ENCODE results near the gene LRCH2. TPM values are rescaled to one million over a fixed set of nuclear protein-coding genes. Genes with fewer than 3 reads are reported as not detected.

LRCH2 gene
- total and polyA plus RNA-seq, 5 donors from 2014 or later, result not detected

DNA sequence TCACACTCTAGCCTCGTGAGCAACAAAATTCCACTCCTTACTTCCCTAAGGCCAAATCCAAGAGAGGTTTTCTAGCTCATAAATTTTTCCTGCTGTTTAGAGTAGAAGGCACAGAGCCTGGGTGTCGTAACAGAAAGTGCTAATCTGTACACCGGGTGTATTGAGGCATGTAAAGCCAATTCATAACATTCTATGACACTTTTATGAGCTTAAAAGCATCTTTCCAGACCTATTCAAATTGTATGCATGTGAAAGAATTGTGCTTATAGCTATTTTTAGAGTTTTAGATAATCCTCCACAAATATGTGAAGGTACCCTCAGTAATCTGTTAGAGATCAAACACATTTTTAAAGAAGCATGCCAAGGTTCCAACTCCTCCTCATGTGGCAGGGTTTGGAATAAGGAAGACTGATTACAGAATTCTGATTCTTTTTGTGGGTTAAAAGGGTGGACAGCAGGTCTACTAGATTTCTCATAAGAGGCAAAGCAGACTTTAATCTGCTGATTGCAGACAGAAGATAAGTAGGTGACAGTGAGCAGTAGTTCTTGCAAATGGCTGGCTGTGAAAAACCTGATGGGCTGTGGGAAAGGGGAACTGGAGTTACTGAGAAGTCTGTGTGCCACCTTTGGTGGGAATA is 25.5 kb upstream of the LRCH2 start:
- Histone ChIP-seq H3K4me1 (ENCODE audit: control insufficient read depth, insufficient read depth, low read length, poor library complexity, severe bottlenecking) (no peaks in the 10 kb centered on the region), H3K4me3 (ENCODE audit: low read depth, low read length) (no peak overlapping the region), H3K27ac (ENCODE audit: insufficient read depth, low read length, poor library complexity, severe bottlenecking) (no peak overlapping the region), H3K27me3 (ENCODE audit: control insufficient read depth, insufficient read depth, low read length) (no peaks in the 10 kb centered on the region), H3K9me3 (ENCODE audit: control insufficient read depth in 2 of 2, low read length in 2 of 2) (no peaks in the 10 kb centered on the region), H3K36me3 (ENCODE audit: control insufficient read depth, insufficient read depth, low read length) (no peaks in the 10 kb centered on the region)
- Mint-ChIP-seq H3K9me3 (peaks cover 0 to 6% (median 0%) of the 10 kb centered on the region in 7 donors), H3K4me1 (no peaks in the 10 kb centered on the region), H3K27me3 (no peaks in the 10 kb centered on the region), H3K4me3 (no peak overlapping the region), H3K27ac (no peak overlapping the region), H3K36me3 (no peaks in the 10 kb centered on the region)
- ATAC-seq (ENCODE audit: low read depth in 2 of 2) (no peak), DNase-seq (no peak)

DNA sequence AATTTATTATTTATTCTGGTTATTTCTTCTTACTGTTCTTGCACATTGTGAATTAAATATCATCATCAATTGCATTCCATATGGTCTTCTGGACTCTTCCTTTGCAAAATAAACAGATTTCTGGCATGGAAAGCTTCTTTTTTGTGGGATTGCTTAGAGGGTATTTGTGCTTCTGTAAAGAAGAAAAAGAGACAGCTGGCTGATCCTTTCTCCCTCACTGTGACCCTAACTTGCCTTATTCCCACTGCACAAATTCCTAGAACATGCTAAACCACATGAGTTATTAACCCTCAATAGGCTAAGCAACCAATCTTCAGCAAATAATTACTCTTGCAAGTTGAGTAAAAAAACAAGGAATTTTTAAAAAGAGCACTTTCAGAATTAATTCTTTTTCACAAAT is 23.8 kb upstream of the LRCH2 start:
- Mint-ChIP-seq H3K27me3 (no peaks in the 10 kb centered on the region), H3K4me1 (no peaks in the 10 kb centered on the region), H3K27ac (no peak overlapping the region), H3K36me3 (no peaks in the 10 kb centered on the region), H3K4me3 (no peak overlapping the region), H3K9me3 (peaks cover 0 to 6% (median 0%) of the 10 kb centered on the region in 7 donors)
- Histone ChIP-seq H3K9me3 (ENCODE audit: control insufficient read depth in 2 of 2, low read length in 2 of 2) (no peaks in the 10 kb centered on the region), H3K27ac (ENCODE audit: insufficient read depth, low read length, poor library complexity, severe bottlenecking) (no peak overlapping the region), H3K27me3 (ENCODE audit: control insufficient read depth, insufficient read depth, low read length) (no peaks in the 10 kb centered on the region), H3K4me1 (ENCODE audit: control insufficient read depth, insufficient read depth, low read length, poor library complexity, severe bottlenecking) (no peaks in the 10 kb centered on the region), H3K4me3 (ENCODE audit: low read depth, low read length) (no peak overlapping the region), H3K36me3 (ENCODE audit: control insufficient read depth, insufficient read depth, low read length) (no peaks in the 10 kb centered on the region)
- no peak for ATAC-seq (ENCODE audit: low read depth in 2 of 2)
- no peak for DNase-seq

DNA sequence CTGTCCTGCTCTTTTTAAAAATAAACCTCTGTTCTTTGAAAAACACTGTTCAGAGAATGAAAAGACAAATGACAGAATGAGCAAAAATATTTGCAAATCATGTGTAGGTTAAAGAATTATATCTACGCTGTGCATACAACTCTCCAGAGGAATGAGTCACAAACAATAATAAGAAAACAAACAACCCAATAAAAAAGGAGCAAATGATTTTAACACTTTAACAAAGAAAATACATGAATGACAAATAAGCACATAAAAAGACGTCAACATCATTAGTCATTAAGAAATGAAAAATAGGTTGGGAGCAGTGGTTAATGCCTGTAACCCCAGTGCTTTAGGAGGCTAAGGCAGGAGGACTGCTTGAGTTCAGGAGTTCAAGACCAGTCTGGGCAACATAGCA is 21.1 kb upstream of the LRCH2 start:
- Mint-ChIP-seq H3K27ac (no peak overlapping the region), H3K4me3 (no peak overlapping the region), H3K27me3 (no peaks in the 10 kb centered on the region), H3K4me1 (no peaks in the 10 kb centered on the region), H3K9me3 (peaks cover 0 to 4% (median 0%) of the 10 kb centered on the region in 7 donors), H3K36me3 (no peaks in the 10 kb centered on the region)
- no peaks in the 10 kb centered on the region for H3K36me3 ChIP-seq (ENCODE audit: control insufficient read depth, insufficient read depth, low read length)
- no peaks in the 10 kb centered on the region for H3K27me3 ChIP-seq (ENCODE audit: control insufficient read depth, insufficient read depth, low read length)
- no peaks in the 10 kb centered on the region for H3K4me1 ChIP-seq (ENCODE audit: control insufficient read depth, insufficient read depth, low read length, poor library complexity, severe bottlenecking)
- no peak for ATAC-seq (ENCODE audit: low read depth in 2 of 2)
- H3K9me3 ChIP-seq (ENCODE audit: control insufficient read depth in 2 of 2, low read length in 2 of 2), result no peaks in the 10 kb centered on the region
- H3K27ac ChIP-seq (ENCODE audit: insufficient read depth, low read length, poor library complexity, severe bottlenecking), result no peak overlapping the region
- H3K4me3 ChIP-seq (ENCODE audit: low read depth, low read length), result no peak overlapping the region
- no peak for DNase-seq

DNA sequence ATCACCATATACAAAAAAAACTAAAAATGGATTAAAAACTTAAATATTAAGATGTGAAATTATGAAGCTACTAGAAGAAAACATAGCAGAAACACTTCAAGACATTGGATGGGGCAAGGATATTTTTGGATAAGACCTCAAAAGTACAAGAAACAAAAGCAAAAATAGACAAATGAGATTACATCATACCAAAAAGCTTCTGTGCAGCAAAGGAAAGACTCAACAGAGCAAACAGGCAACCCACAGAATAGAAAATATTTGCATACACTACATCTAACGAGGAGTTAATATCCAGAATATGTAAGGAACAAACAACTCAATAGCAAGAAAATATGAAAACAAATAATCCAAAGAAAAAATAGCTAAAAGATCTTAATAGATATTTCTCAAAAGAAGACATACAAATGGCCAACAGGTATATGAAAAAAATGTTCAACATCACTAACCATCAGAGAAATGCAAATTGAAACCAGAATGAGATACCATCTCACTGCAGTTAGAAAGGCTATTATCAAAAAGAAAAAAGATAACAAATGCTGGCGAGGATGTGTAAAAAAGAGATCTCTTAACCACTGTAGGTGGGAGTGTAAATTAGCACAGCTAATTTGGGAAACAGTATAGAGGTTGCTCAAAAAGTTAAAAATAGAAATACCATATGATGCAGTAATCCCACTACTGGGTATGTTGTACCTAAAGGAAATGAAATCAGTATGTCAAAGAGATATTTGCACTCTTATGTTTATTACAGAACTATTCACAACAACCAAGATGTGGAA is 17.8 kb upstream of the LRCH2 start:
- no peak overlapping the region for H3K27ac Mint-ChIP-seq
- no peak overlapping the region for H3K4me3 Mint-ChIP-seq
- no peak overlapping the region for H3K4me3 ChIP-seq (ENCODE audit: low read depth, low read length)
- no peaks in the 10 kb centered on the region for H3K27me3 Mint-ChIP-seq
- no peaks in the 10 kb centered on the region for H3K9me3 ChIP-seq (ENCODE audit: control insufficient read depth in 2 of 2, low read length in 2 of 2)
- no peak overlapping the region for H3K27ac ChIP-seq (ENCODE audit: insufficient read depth, low read length, poor library complexity, severe bottlenecking)
- H3K36me3 ChIP-seq (ENCODE audit: control insufficient read depth, insufficient read depth, low read length), result no peaks in the 10 kb centered on the region
- H3K4me1 Mint-ChIP-seq, result no peaks in the 10 kb centered on the region
- H3K36me3 Mint-ChIP-seq, result no peaks in the 10 kb centered on the region
- DNase-seq (no peak), ATAC-seq (ENCODE audit: low read depth in 2 of 2) (no peak)
- no peaks in the 10 kb centered on the region for H3K4me1 ChIP-seq (ENCODE audit: control insufficient read depth, insufficient read depth, low read length, poor library complexity, severe bottlenecking)
- peaks cover 0 to 4% (median 2%) of the 10 kb centered on the region in 7 donors for H3K9me3 Mint-ChIP-seq
- no peaks in the 10 kb centered on the region for H3K27me3 ChIP-seq (ENCODE audit: control insufficient read depth, insufficient read depth, low read length)

DNA sequence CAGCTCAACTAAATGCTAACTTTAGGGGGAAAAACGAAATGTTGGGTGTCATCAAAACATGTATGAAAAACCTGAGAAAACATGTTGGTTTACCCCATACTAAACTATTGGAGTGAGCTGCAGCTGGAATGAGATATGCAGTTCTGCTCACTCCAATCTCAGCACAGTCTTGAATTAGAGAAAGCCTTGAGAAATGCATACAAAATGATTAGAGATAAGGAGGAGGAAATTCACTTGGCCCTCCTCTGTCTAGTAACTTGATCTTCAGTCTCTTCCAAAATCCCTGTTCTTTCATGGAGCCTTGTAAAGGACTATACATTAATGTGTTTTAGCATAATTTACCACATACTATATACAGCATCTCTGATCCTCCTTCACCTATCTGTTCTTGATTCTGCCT is 3.2 kb upstream of the LRCH2 start:
- no peaks in the 10 kb centered on the region for H3K4me1 ChIP-seq (ENCODE audit: control insufficient read depth, insufficient read depth, low read length, poor library complexity, severe bottlenecking)
- H3K9me3 ChIP-seq (ENCODE audit: control insufficient read depth in 2 of 2, low read length in 2 of 2), result no peaks in the 10 kb centered on the region
- H3K4me3 ChIP-seq (ENCODE audit: low read depth, low read length), result no peak overlapping the region
- no peak overlapping the region for H3K27ac Mint-ChIP-seq
- ATAC-seq (ENCODE audit: low read depth in 2 of 2), result no peak
- no peaks in the 10 kb centered on the region for H3K9me3 Mint-ChIP-seq
- H3K27ac ChIP-seq (ENCODE audit: insufficient read depth, low read length, poor library complexity, severe bottlenecking), result no peak overlapping the region
- no peak overlapping the region for H3K4me3 Mint-ChIP-seq
- H3K4me1 Mint-ChIP-seq, result no peaks in the 10 kb centered on the region
- no peak for DNase-seq
- no peaks in the 10 kb centered on the region for H3K36me3 Mint-ChIP-seq
- no peaks in the 10 kb centered on the region for H3K36me3 ChIP-seq (ENCODE audit: control insufficient read depth, insufficient read depth, low read length)
- H3K27me3 ChIP-seq (ENCODE audit: control insufficient read depth, insufficient read depth, low read length), result no peaks in the 10 kb centered on the region
- H3K27me3 Mint-ChIP-seq, result no peaks in the 10 kb centered on the region

DNA sequence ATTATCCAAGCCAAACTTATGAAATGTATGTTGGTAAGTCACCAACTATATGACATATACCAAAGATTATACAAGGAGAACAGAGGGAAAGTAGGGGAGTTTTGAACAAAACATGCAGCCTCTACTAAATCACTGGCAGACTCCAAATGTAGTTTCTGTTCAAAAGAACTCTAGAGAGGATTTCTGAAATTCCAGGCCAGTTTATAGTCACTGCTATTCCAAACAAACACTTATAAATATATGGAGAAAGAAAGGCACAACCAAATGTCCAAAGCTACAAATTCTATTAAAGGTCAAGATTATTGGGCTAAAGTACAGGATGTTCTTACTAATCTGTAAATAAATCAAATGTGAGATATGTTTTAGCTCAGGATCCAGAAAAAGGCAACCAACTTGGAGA is 2.7 kb upstream of the LRCH2 start:
- Histone ChIP-seq H3K27me3 (ENCODE audit: control insufficient read depth, insufficient read depth, low read length) (no peaks in the 10 kb centered on the region), H3K27ac (ENCODE audit: insufficient read depth, low read length, poor library complexity, severe bottlenecking) (no peak overlapping the region), H3K36me3 (ENCODE audit: control insufficient read depth, insufficient read depth, low read length) (no peaks in the 10 kb centered on the region), H3K9me3 (ENCODE audit: control insufficient read depth in 2 of 2, low read length in 2 of 2) (no peaks in the 10 kb centered on the region), H3K4me3 (ENCODE audit: low read depth, low read length) (no peak overlapping the region), H3K4me1 (ENCODE audit: control insufficient read depth, insufficient read depth, low read length, poor library complexity, severe bottlenecking) (no peaks in the 10 kb centered on the region)
- Mint-ChIP-seq H3K4me1 (no peaks in the 10 kb centered on the region), H3K36me3 (no peaks in the 10 kb centered on the region), H3K9me3 (no peaks in the 10 kb centered on the region), H3K27me3 (no peaks in the 10 kb centered on the region), H3K4me3 (no peak overlapping the region), H3K27ac (no peak overlapping the region)
- ATAC-seq (ENCODE audit: low read depth in 2 of 2), result no peak
- DNase-seq, result no peak

DNA sequence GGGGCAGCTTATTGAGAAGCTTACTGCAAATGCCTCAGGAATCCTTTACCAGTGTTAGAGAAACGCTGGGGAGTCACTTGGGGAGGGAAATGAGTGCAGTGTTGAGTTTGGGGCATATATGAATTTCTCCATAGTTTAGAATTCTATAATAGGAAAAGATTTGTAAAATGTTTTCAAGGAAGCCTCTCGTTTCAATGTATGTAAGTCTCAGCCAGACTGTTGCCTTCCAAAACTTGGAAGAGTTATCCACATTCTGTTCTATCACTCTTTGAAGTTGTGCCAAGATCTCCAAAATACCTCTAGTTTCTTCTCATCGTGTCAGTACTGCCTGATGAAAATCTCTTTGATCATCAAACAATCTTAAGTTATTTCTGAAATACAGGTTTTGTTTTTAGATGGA is 565 bp upstream of the LRCH2 start:
- no peaks in the 10 kb centered on the region for H3K36me3 ChIP-seq (ENCODE audit: control insufficient read depth, insufficient read depth, low read length)
- H3K27me3 ChIP-seq (ENCODE audit: control insufficient read depth, insufficient read depth, low read length), result no peaks in the 10 kb centered on the region
- ATAC-seq (ENCODE audit: low read depth in 2 of 2) (no peak), DNase-seq (no peak)
- H3K9me3 ChIP-seq (ENCODE audit: control insufficient read depth in 2 of 2, low read length in 2 of 2), result no peaks in the 10 kb centered on the region
- no peaks in the 10 kb centered on the region for H3K4me1 ChIP-seq (ENCODE audit: control insufficient read depth, insufficient read depth, low read length, poor library complexity, severe bottlenecking)
- Mint-ChIP-seq H3K36me3 (no peaks in the 10 kb centered on the region), H3K4me3 (no peak overlapping the region), H3K27ac (no peak overlapping the region), H3K4me1 (no peaks in the 10 kb centered on the region), H3K9me3 (peaks cover 0 to 1% (median 0%) of the 10 kb centered on the region in 7 donors), H3K27me3 (no peaks in the 10 kb centered on the region)
- H3K4me3 ChIP-seq (ENCODE audit: low read depth, low read length), result no peak overlapping the region
- no peak overlapping the region for H3K27ac ChIP-seq (ENCODE audit: insufficient read depth, low read length, poor library complexity, severe bottlenecking)
